ENCODE data around the gene KIF11. TPM values are rescaled to one million over a fixed set of nuclear protein-coding genes. Genes with fewer than 3 reads are reported as not detected.

KIF11 gene
- total and polyA plus RNA-seq, 2 of the 13 experiments (the other 11 are each of a cell fraction or from before 2014, with no cell fraction given): 8.7 to 38.4 TPM

DNA sequence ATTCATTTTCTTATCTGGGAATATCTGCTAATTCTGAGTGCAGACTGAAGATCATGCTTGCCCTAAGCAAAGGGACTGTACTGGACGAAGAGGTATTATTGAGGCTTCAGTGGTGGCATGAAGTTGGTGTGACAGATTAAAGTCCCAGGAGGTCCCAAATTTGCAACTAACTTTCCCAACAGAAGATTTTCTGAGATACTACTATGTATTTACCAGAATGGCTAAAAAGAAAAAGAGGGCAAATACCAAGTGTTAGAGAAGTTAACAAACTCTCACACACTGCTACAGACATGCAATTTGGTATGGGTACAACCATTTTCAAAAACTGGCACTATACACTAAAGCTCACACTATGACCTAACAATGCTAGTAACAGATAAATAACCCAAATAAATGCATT is 47.4 kb upstream of the KIF11 start:
- Histone ChIP-seq H3K4me3 (replicated peaks in 1 of 3; ENCODE audit: insufficient read depth in 1 of 3, low read depth in 2 of 3, low read length in 3 of 3) (no peak overlapping the region), H3K27me3 (ENCODE audit: control insufficient read depth in 1 of 2, insufficient read depth in 2 of 2, low read length in 2 of 2) (no peaks in the 10 kb centered on the region), H2AFZ (ENCODE audit: low read length) (no peak overlapping the region), H3K79me2 (ENCODE audit: insufficient read depth, low read length) (peaks cover 21% of the 10 kb centered on the region), H3K9ac (ENCODE audit: insufficient read depth, low read depth, low read length) (no peak overlapping the region), H3K36me3 (replicated peaks in 1 of 2; ENCODE audit: control insufficient read depth in 1 of 2, insufficient read depth in 2 of 2, low read length in 2 of 2) (peaks cover 1 to 15% of the 10 kb centered on the region in 2 experiments; a peak in 2 of 5 replicates), H3K4me2 (ENCODE audit: low read depth, low read length) (no peak overlapping the region), H3K4me1 (ENCODE audit: insufficient read depth, low read length) (no peaks in the 10 kb centered on the region), H3K9me3 (ENCODE audit: low read length) (no peaks in the 10 kb centered on the region), H4K20me1 (ENCODE audit: insufficient read depth, low read length) (peaks cover 2% of the 10 kb centered on the region; the same call in 1 of the 2 replicates), H3K27ac (ENCODE audit: extremely low read length, insufficient read depth, low read length) (no peak overlapping the region)
- CTCF ChIA-PET (ENCODE audit: low intra/inter-chr PET ratio, low total read pairs): no interaction called here
- TF ChIP-seq HNRNPLL (IDR thresholded peaks at IDR 0.05; ENCODE audit: low read depth, low read length, poor library complexity, severe bottlenecking): no peak
- TF ChIP-seq NKX3-1 (CRISPR knock-in tag; IDR thresholded peaks at IDR 0.05): no peak
- TF ChIP-seq ZBTB3 (CRISPR knock-in tag; IDR thresholded peaks at IDR 0.05; ENCODE audit: borderline replicate concordance, low read depth): no peak
- no peak for TF ChIP-seq ZNF513 (CRISPR knock-in tag; conservative IDR thresholded peaks at IDR 0.05)
- no peak for TF ChIP-seq AHR (CRISPR knock-in tag; IDR thresholded peaks at IDR 0.05)
- TF ChIP-seq, protein P1, sequence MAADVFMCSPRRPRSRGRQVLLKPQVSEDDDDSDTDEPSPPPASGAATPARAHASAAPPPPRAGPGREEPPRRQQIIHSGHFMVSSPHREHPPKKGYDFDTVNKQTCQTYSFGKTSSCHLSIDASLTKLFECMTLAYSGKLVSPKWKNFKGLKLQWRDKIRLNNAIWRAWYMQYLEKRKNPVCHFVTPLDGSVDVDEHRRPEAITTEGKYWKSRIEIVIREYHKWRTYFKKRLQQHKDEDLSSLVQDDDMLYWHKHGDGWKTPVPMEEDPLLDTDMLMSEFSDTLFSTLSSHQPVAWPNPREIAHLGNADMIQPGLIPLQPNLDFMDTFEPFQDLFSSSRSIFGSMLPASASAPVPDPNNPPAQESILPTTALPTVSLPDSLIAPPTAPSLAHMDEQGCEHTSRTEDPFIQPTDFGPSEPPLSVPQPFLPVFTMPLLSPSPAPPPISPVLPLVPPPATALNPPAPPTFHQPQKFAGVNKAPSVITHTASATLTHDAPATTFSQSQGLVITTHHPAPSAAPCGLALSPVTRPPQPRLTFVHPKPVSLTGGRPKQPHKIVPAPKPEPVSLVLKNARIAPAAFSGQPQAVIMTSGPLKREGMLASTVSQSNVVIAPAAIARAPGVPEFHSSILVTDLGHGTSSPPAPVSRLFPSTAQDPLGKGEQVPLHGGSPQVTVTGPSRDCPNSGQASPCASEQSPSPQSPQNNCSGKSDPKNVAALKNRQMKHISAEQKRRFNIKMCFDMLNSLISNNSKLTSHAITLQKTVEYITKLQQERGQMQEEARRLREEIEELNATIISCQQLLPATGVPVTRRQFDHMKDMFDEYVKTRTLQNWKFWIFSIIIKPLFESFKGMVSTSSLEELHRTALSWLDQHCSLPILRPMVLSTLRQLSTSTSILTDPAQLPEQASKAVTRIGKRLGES (CRISPR knock-in tag; IDR thresholded peaks at IDR 0.05; ENCODE audit: borderline replicate concordance): no peak
- TF ChIP-seq ZBTB39 (CRISPR knock-in tag; IDR thresholded peaks at IDR 0.05): no peak
- TF ChIP-seq, protein P2, sequence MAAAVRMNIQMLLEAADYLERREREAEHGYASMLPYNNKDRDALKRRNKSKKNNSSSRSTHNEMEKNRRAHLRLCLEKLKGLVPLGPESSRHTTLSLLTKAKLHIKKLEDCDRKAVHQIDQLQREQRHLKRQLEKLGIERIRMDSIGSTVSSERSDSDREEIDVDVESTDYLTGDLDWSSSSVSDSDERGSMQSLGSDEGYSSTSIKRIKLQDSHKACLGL (CRISPR knock-in tag; IDR thresholded peaks at IDR 0.05): no peak
- no peak for TF ChIP-seq ZNF691 (CRISPR knock-in tag; IDR thresholded peaks at IDR 0.05; ENCODE audit: borderline replicate concordance, low read depth)
- TF ChIP-seq ZEB1 (IDR thresholded peaks at IDR 0.05; ENCODE audit: insufficient replicate concordance, low read depth): no peak
- TF ChIP-seq, protein P3, sequence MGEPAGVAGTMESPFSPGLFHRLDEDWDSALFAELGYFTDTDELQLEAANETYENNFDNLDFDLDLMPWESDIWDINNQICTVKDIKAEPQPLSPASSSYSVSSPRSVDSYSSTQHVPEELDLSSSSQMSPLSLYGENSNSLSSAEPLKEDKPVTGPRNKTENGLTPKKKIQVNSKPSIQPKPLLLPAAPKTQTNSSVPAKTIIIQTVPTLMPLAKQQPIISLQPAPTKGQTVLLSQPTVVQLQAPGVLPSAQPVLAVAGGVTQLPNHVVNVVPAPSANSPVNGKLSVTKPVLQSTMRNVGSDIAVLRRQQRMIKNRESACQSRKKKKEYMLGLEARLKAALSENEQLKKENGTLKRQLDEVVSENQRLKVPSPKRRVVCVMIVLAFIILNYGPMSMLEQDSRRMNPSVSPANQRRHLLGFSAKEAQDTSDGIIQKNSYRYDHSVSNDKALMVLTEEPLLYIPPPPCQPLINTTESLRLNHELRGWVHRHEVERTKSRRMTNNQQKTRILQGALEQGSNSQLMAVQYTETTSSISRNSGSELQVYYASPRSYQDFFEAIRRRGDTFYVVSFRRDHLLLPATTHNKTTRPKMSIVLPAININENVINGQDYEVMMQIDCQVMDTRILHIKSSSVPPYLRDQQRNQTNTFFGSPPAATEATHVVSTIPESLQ (CRISPR knock-in tag; conservative IDR thresholded peaks at IDR 0.05): no peak
- ATAC-seq (no peak), DNase-seq (ENCODE audit: low spot score) (no peak), FAIRE-seq (no peak)
- no TSS peak for BruUV-seq (replicated peaks)
- 100% methylated on average over 1 of the region's 1 CpG for WGBS (ENCODE audit: low lambda C conversion rate)
- in situ Hi-C loops (cut with HindIII; ENCODE audit: extremely low pct_ligation_motif_present, low pct_unique_long_range_greater_than_20kb) (no loop called here), intact Hi-C loops (cut with micrococcal nuclease; ENCODE audit: unreplicated experiment) (no loop called here)
- POLR2A ChIA-PET: no interaction called here

All from HepG2 (cell line).